DOHH2 (cell line): Measurements from ENCODE around the gene MACROD2.

Experiments used
- H3F3A ChIP-seq: fragments of 200-600 bp; sonication (generic), shearing (Covaris generic); 2 replicates; pipeline ENCODE4 v1.6.0; 2016; ENCODE audit warnings: antibody characterized with exemption, mild to moderate bottlenecking; ENCODE audit not compliant: control insufficient read depth, insufficient read depth
- H3K27ac ChIP-seq: fragments of 200-600 bp; sonication (generic); 2 replicates; pipeline ENCODE4 v1.5.1; 2014; ENCODE audit warnings: low read depth, mild to moderate bottlenecking, low read length, moderate library complexity
- H3K27me3 ChIP-seq: fragments of 200-600 bp; sonication (generic); 2 replicates; pipeline ENCODE4 v1.6.1; 2014; ENCODE audit warnings: mild to moderate bottlenecking, low read length, mixed read lengths; ENCODE audit not compliant: control insufficient read depth
- H3K36me3 ChIP-seq: fragments of 200-600 bp; sonication (generic); 2 replicates; pipeline ENCODE4 v1.6.1; 2014; ENCODE audit warnings: mild to moderate bottlenecking, low read length, moderate library complexity, mixed read lengths; ENCODE audit not compliant: control insufficient read depth
- H3K4me1 ChIP-seq: fragments of 200-600 bp; sonication (generic); 2 replicates; pipeline ENCODE4 v1.6.1; 2014; ENCODE audit warnings: mild to moderate bottlenecking, low read length, mixed read lengths; ENCODE audit not compliant: control insufficient read depth
- H3K4me2 ChIP-seq: fragments of 200-600 bp; sonication (generic); 2 replicates; pipeline ENCODE4 v1.6.0; 2014; ENCODE audit warnings: mild to moderate bottlenecking, low read length, moderate library complexity
- H3K4me3 ChIP-seq: fragments of 200-600 bp; sonication (generic); 2 replicates; pipeline ENCODE4 v1.5.1; 2014; ENCODE audit warnings: mild to moderate bottlenecking, low read length, mixed read lengths
- H3K79me2 ChIP-seq: fragments of 200-600 bp; sonication (generic); 2 replicates; pipeline ENCODE4 v1.6.1; 2014; ENCODE audit warnings: mild to moderate bottlenecking, low read length, mixed read lengths; ENCODE audit not compliant: control insufficient read depth
- H3K9me2 ChIP-seq: fragments of 200-600 bp; sonication (generic); replicated peaks from 2 replicates; pipeline ENCODE4 v1.6.1; 2014; ENCODE audit warnings: mild to moderate bottlenecking, low read length, mixed read lengths; ENCODE audit not compliant: control insufficient read depth
- H3K9me3 ChIP-seq: fragments of 200-600 bp; sonication (generic); 2 replicates; pipeline ENCODE4 v1.6.1; 2014; ENCODE audit warnings: antibody characterized with exemption, low read length, mixed read lengths; ENCODE audit not compliant: control insufficient read depth, insufficient read depth
- H4K20me1 ChIP-seq: fragments of 200-600 bp; sonication (generic); 2 replicates; pipeline ENCODE4 v1.6.0; 2014; ENCODE audit warnings: low read depth, mild to moderate bottlenecking, antibody characterized with exemption, low read length, moderate library complexity; ENCODE audit not compliant: control insufficient read depth, insufficient read depth
- CTCF ChIP-seq: fragments of 200-600 bp; sonication (generic); IDR thresholded peaks from one replicate; pipeline ENCODE4 v1.5.1; 2014; ENCODE audit warnings: antibody characterized with exemption, mild to moderate bottlenecking, low read depth, low read length; ENCODE audit not compliant: poor library complexity, severe bottlenecking
- EZH2phosphoT487 ChIP-seq: fragments of 200-600 bp; sonication (generic); IDR thresholded peaks from 2 replicates; pipeline ENCODE4 v1.6.1; 2017; ENCODE audit warnings: borderline replicate concordance, mild to moderate bottlenecking, antibody characterized with exemption, low read length, moderate library complexity, mixed read lengths

The MACROD2 gene

GRCh38 chr20:16069389-16070010, 2074.2 kb downstream of the MACROD2 start:
- H3K9me3 ChIP-seq = no peaks in the 10 kb centered on the region
- peak overlapping the region; percentile 32 for H3K4me2 ChIP-seq
- no peak for TF ChIP-seq CTCF
- TF ChIP-seq EZH2phosphoT487 = no peak
- H3K79me2 ChIP-seq = no peaks in the 10 kb centered on the region
- H3K9me2 ChIP-seq = no peaks in the 10 kb centered on the region
- H3K4me3 ChIP-seq = 0 out of 2 replicates have a peak overlapping the region, but pooled peaks have one; percentile 24
- no peaks in the 10 kb centered on the region for H3K27me3 ChIP-seq
- no peaks in the 10 kb centered on the region for H3K36me3 ChIP-seq
- H4K20me1 ChIP-seq = no peaks in the 10 kb centered on the region
- 0 out of 2 replicates have a peak overlapping the region, but pooled peaks have one; percentile 32 for H3K27ac ChIP-seq
- peaks cover 23% of the 10 kb centered on the region for H3K4me1 ChIP-seq
- no peaks in the 10 kb centered on the region for H3F3A ChIP-seq

- H4K20me1 ChIP-seq = no peaks in the 10 kb centered on the region
- no peak overlapping the region for H3K4me3 ChIP-seq
- no peak overlapping the region for H3K4me2 ChIP-seq
- H3K27me3 ChIP-seq = no peaks in the 10 kb centered on the region
- no peak overlapping the region for H3K27ac ChIP-seq
- H3K9me3 ChIP-seq = no peaks in the 10 kb centered on the region
- H3K4me1 ChIP-seq = peaks cover 17% of the 10 kb centered on the region
- TF ChIP-seq EZH2phosphoT487 (no peak), CTCF (no peak)
- no peaks in the 10 kb centered on the region for H3F3A ChIP-seq
- no peaks in the 10 kb centered on the region for H3K79me2 ChIP-seq
- no peaks in the 10 kb centered on the region for H3K9me2 ChIP-seq
- no peaks in the 10 kb centered on the region for H3K36me3 ChIP-seq
These were observed 2076.9 kb downstream of the MACROD2 start for GRCh38 chr20:16072220-16072619.

- TF ChIP-seq CTCF (no peak), EZH2phosphoT487 (no peak)
These were observed 2083.0 kb downstream of the MACROD2 start for GRCh38 chr20:16078172-16078898.

More at GRCh38 chr20:16078172-16078898, 2083.0 kb downstream of the MACROD2 start:
- Histone ChIP-seq H3K9me2 (no peaks in the 10 kb centered on the region), H3K27me3 (no peaks in the 10 kb centered on the region), H3K4me1 (peaks cover 29% of the 10 kb centered on the region), H3K4me2 (peak overlapping the region; percentile 71), H3K36me3 (no peaks in the 10 kb centered on the region), H3K27ac (peak overlapping the region; percentile 65), H3K4me3 (peak overlapping the region; percentile 41), H3K79me2 (no peaks in the 10 kb centered on the region), H4K20me1 (no peaks in the 10 kb centered on the region), H3F3A (no peaks in the 10 kb centered on the region), H3K9me3 (no peaks in the 10 kb centered on the region)
